HG03378 (cell line): Measurements from ENCODE around the gene USE1.

ENCODE experiments used
- ATAC-seq: cut with Tn5 transposase; IDR thresholded peaks from one replicate; pipeline ENCODE4 v1.9.1; 2021; ENCODE audit warnings: mild to moderate bottlenecking, moderate library complexity; ENCODE audit not compliant: unreplicated experiment

USE1 gene

GRCh38 chr19:17235971-17236777, 21.0 kb downstream of the USE1 start:
- no peak for ATAC-seq

GRCh38 chr19:17236811-17237543, 21.8 kb downstream of the USE1 start:
- no peak for ATAC-seq

GRCh38 chr19:17237747-17238706, 22.9 kb downstream of the USE1 start:
- no peak for ATAC-seq

- ATAC-seq, result no peak
Measured at GRCh38 chr19:17240062-17240752, 25.1 kb downstream of the USE1 start.

- no peak for ATAC-seq
Measured at GRCh38 chr19:17240826-17241399, 25.8 kb downstream of the USE1 start.

GRCh38 chr19:17242431-17243208, 27.5 kb downstream of the USE1 start:
- ATAC-seq, result no peak

GRCh38 chr19:17243211-17243829, 28.2 kb downstream of the USE1 start:
- ATAC-seq, result no peak

- ATAC-seq, result no peak
Measured at GRCh38 chr19:17243830-17244617, 28.9 kb downstream of the USE1 start.

GRCh38 chr19:17244618-17245534, 29.7 kb downstream of the USE1 start:
- no peak for ATAC-seq

GRCh38 chr19:17245535-17245984, 30.4 kb downstream of the USE1 start, which contains the start of gene NR2F6:
NR2F6 (minus strand) TSS chr19:17245919; CDS start chr19:17245220, 699 bp downstream.
- ATAC-seq, result no peak

GRCh38 chr19:17246681-17247425, 31.7 kb downstream of the USE1 start:
- no peak for ATAC-seq

- no peak for ATAC-seq
Measured at GRCh38 chr19:17248011-17248776, 33.0 kb downstream of the USE1 start.

- no peak for ATAC-seq
Measured at GRCh38 chr19:17249887-17250548, 34.9 kb downstream of the USE1 start.

- ATAC-seq, result no peak
Measured at GRCh38 chr19:17254636-17255035, 39.5 kb downstream of the USE1 start.

GRCh38 chr19:17255150-17255621, 40.0 kb downstream of the USE1 start:
- no peak for ATAC-seq
